OCI-LY3 (cell line): Measurements from ENCODE around the gene MIGA2.

Experiments used
- H2AFZ ChIP-seq: fragments of 200-600, 300-600 bp; shearing (Covaris generic); 2 replicates; pipeline ENCODE4 v1.6.0; 2014; ENCODE audit warnings: antibody characterized with exemption, low read depth, low read length
- H3K27ac ChIP-seq: fragments of 200-600, 300-600 bp; sonication (generic); 2 replicates; pipeline ENCODE4 v1.5.1; 2014; ENCODE audit warnings: mild to moderate bottlenecking, low read length, moderate library complexity, mixed read lengths
- H3K27me3 ChIP-seq: fragments of 200-600, 300-600 bp; sonication (generic); 2 replicates; pipeline ENCODE4 v1.6.1; 2014; ENCODE audit warnings: low read depth, low read length, mixed read lengths
- H3K36me3 ChIP-seq: fragments of 200-600, 300-600 bp; sonication (generic); replicated peaks from 2 replicates; pipeline ENCODE3; 2014; ENCODE audit warnings: low read depth, low read length, mixed read lengths
- H3K4me1 ChIP-seq: fragments of 300-600, 200-600 bp; sonication (generic); 2 replicates; pipeline ENCODE4 v1.6.1; 2014; ENCODE audit warnings: low read length, mixed read lengths
- H3K4me2 ChIP-seq: fragments of 200-600, 300-600 bp; sonication (generic); 2 replicates; pipeline ENCODE4 v1.6.1; 2014; ENCODE audit warnings: low read length, mixed read lengths
- H3K4me3 ChIP-seq: fragments of 300-600, 200-600 bp; sonication (generic); 2 replicates; pipeline ENCODE4 v1.5.1; 2014; ENCODE audit warnings: antibody characterized with exemption, mild to moderate bottlenecking, low read length, moderate library complexity
- H3K79me2 ChIP-seq: fragments of 300-600, 200-600 bp; shearing (Covaris generic); 2 replicates; pipeline ENCODE4 v1.6.1; 2014; ENCODE audit warnings: mild to moderate bottlenecking, low read length, mixed read lengths
- H3K9ac ChIP-seq: fragments of 300-600, 200-600 bp; shearing (Covaris generic); 2 replicates; pipeline ENCODE4 v1.6.0; 2014; ENCODE audit warnings: mild to moderate bottlenecking, low read length, moderate library complexity
- H3K9me3 ChIP-seq: fragments of 200-600, 300-600 bp; shearing (Covaris generic); 2 replicates; pipeline ENCODE4 v1.6.1; 2014; ENCODE audit warnings: low read length, mixed read lengths; ENCODE audit not compliant: insufficient read depth
- H4K20me1 ChIP-seq: fragments of 200-600, 300-600 bp; sonication (generic); 2 replicates; pipeline ENCODE4 v1.6.1; 2016; ENCODE audit warnings: low read length, mixed read lengths; ENCODE audit not compliant: insufficient read depth
- EZH2phosphoT487 ChIP-seq: fragments of 200-600 bp; shearing (Covaris generic); IDR thresholded peaks from 2 replicates; pipeline ENCODE4 v1.6.1; 2018; ENCODE audit warnings: antibody characterized with exemption, mixed run types, low read depth
- TF ChIP-seq, protein P1 (sequence below): fragments of 200-600, 300-600 bp; sonication (generic); IDR thresholded peaks from 2 replicates; pipeline ENCODE4 v1.5.1; 2014; ENCODE audit warnings: antibody characterized with exemption, low read length, low read depth

MIGA2 gene

DNA sequence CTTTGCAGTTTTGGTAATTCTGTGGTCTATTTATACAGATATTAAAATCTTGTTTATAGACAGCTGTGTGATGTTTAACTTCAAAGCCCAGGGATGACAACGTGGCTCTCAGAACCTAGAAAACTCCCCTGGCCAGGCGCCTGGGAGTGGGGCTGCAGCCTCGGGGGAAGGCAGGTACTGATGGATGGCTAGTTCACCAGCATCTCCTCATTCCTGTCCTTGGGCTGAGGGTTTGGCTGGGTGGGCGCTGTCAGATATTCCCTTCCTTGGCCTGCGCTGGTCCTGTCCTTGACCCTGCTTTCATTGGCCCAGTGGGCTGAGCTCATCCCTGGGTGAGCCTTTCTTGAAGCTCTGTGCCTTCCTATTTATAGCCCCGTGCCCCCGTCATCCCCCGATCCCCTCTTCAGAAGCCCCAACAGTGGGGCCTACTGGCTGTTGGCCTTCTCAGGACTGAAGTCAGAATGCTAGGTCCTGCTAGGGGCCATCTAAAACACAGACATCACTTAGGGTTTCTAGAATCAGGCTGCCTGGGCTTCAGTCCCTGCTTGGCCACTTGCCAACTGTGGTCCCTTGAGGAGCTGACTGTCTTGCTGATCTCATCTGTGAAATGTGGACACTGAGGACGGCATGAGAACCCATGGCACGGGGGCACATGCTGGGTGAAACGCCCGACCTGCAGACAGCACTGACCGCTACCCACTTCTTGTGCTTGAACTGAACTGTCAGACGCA, 29.2 kb upstream of the MIGA2 start:
- Histone ChIP-seq H3K79me2 (no peaks in the 10 kb centered on the region), H3K4me1 (no peaks in the 10 kb centered on the region), H3K27ac (no peak overlapping the region), H3K4me2 (no peak overlapping the region), H3K27me3 (no peaks in the 10 kb centered on the region), H3K36me3 (peaks cover 38% of the 10 kb centered on the region), H2AFZ (no peak overlapping the region), H3K4me3 (no peak overlapping the region), H3K9me3 (no peaks in the 10 kb centered on the region), H4K20me1 (no peaks in the 10 kb centered on the region), H3K9ac (no peak overlapping the region)
- TF ChIP-seq, protein P1, sequence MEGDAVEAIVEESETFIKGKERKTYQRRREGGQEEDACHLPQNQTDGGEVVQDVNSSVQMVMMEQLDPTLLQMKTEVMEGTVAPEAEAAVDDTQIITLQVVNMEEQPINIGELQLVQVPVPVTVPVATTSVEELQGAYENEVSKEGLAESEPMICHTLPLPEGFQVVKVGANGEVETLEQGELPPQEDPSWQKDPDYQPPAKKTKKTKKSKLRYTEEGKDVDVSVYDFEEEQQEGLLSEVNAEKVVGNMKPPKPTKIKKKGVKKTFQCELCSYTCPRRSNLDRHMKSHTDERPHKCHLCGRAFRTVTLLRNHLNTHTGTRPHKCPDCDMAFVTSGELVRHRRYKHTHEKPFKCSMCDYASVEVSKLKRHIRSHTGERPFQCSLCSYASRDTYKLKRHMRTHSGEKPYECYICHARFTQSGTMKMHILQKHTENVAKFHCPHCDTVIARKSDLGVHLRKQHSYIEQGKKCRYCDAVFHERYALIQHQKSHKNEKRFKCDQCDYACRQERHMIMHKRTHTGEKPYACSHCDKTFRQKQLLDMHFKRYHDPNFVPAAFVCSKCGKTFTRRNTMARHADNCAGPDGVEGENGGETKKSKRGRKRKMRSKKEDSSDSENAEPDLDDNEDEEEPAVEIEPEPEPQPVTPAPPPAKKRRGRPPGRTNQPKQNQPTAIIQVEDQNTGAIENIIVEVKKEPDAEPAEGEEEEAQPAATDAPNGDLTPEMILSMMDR: no peak
- no peak for TF ChIP-seq EZH2phosphoT487

DNA sequence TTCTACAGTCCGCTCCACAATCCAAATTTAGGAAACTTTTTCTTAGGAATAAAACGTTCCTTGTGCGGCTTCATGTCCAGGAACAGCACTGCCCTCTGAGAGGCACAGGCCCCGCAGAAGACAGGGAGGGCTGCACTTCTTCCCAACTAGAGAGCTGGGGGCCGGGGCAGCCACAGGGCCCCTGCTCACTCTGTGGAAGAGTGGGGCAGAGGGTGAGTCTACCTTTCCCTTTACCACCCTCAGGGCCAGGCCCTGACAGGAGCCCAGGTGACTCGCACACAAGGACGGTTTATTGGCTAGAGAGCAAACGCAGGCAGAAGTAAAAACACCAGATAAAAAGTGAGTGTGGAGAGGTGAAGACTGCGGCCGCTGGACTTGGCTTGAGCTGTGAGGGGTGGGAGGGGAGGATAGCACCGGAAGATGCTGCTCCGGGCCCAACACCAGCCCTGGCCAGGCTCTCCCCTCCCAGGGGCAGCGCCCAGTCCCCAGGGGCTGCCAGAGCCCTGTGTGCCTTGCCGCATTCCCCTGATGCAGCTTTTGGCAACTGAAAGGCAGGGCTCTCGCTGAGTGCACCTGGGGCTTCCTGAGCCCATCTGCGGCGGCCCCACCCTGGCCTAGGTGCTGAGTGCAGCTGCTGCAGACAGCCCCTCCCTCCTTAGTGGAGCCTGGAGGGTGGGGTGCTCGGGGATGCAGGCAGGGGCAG, 28.5 kb upstream of the MIGA2 start:
- Histone ChIP-seq H3K4me1 (no peaks in the 10 kb centered on the region), H3K27ac (no peak overlapping the region), H3K4me2 (no peak overlapping the region), H3K79me2 (no peaks in the 10 kb centered on the region), H3K36me3 (peaks cover 31% of the 10 kb centered on the region), H2AFZ (no peak overlapping the region), H4K20me1 (no peaks in the 10 kb centered on the region), H3K9me3 (no peaks in the 10 kb centered on the region), H3K9ac (no peak overlapping the region), H3K4me3 (no peak overlapping the region), H3K27me3 (no peaks in the 10 kb centered on the region)
- TF ChIP-seq EZH2phosphoT487: no peak
- TF ChIP-seq, protein P1: no peak

DNA sequence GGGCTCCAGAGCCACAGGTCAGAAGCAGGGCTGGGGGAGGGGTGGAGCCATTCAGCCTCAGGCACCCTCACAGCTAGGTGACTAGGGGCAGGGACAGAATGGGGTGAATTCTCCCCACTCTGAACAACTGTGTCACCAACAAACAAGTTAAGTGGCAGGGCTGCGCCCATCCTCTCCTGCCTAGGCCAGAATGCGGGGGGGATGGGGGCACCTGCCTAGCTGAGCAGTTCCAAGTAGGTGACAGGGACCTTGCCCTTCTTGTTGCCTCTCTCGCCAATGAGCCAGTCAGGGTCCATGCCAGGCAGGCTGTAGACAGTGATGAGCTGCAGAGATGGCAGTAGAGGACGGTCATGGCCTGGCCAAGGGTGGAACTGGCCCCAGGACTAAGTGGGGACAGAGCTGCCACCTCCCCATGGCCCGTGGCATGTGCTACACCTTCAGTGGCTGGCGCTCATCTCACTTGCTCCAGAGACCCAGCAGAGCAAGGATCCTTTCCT, 27.9 kb upstream of the MIGA2 start:
- no peak overlapping the region for H3K4me3 ChIP-seq
- H3K27ac ChIP-seq: no peak overlapping the region
- no peaks in the 10 kb centered on the region for H4K20me1 ChIP-seq
- H3K9ac ChIP-seq: no peak overlapping the region
- H3K4me2 ChIP-seq: no peak overlapping the region
- no peak overlapping the region for H2AFZ ChIP-seq
- H3K4me1 ChIP-seq: no peaks in the 10 kb centered on the region
- H3K9me3 ChIP-seq: no peaks in the 10 kb centered on the region
- H3K79me2 ChIP-seq: no peaks in the 10 kb centered on the region
- H3K27me3 ChIP-seq: no peaks in the 10 kb centered on the region
- peaks cover 25% of the 10 kb centered on the region for H3K36me3 ChIP-seq
- TF ChIP-seq, protein P1: no peak
- TF ChIP-seq EZH2phosphoT487: no peak

DNA sequence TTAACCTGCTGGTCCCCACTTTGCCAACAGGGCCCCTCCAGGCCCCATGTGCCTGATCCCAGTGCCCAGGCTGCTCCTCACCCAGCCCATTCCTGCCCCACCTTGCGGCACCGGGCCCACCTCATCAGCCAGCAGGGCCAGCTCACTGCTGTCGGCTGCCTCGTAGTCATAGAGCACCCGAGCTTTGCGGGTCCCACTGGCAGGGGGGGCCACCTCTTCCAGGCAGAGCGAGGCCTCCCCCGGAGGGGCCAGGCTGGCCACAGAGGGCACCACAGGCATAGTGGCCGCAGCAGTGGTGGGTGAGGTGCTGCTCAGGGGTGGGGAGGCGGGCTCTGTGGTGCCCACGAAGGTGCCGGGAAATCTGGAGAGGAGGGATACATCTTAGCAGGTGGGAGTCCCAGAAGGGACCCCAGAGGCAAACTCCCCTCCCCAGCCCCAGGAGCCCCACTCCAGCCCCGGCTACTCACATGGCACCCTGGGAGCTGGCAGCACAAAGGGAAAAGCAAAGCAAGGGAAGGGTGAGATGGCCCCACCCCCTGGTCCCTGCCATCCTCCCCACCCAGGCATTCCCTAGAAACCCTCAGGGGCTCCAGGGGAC, 27.3 kb upstream of the MIGA2 start:
- Histone ChIP-seq H3K27ac (no peak overlapping the region), H3K4me2 (no peak overlapping the region), H3K4me3 (no peak overlapping the region), H3K36me3 (peaks cover 25% of the 10 kb centered on the region), H3K79me2 (no peaks in the 10 kb centered on the region), H3K4me1 (no peaks in the 10 kb centered on the region), H4K20me1 (no peaks in the 10 kb centered on the region), H2AFZ (no peak overlapping the region), H3K9me3 (no peaks in the 10 kb centered on the region), H3K27me3 (no peaks in the 10 kb centered on the region), H3K9ac (no peak overlapping the region)
- TF ChIP-seq, protein P1: no peak
- no peak for TF ChIP-seq EZH2phosphoT487
